COLO829 (cell line): Measurements from ENCODE around the gene TOR1AIP2.
"Not testable (repeated sequence)": the region's sequence is repeated elsewhere in the genome, so short reads cannot be mapped to it uniquely, and the experiment has no call there.

Experiments used
- DNase-seq: peaks from one replicate; pipeline ENCODE4 v3.0.0; 2012; ENCODE audit warnings: low spot score

TOR1AIP2 gene

GRCh38 chr1:179875596-179876299 is 1.9 kb downstream of the TOR1AIP2 start:
- no peak for DNase-seq

DNA sequence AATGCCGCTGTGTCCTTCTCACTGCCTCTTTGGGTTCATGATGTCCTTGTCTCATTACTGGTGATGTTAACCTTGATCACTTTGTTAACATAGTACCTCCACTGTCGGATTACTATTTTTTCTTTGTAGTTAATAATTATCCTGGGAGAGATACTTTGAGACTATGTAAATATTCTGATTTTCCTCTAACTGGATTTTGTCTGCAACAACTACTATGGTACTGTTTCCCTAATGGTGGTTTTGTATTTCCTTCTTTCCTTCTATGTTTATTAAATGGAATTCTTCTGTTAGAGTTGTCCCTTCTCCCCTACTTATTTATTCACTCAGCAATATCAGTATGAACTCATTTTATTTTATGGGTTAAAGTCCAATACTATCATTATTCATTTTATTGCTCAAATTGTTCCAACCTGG is 4.2 kb downstream of the TOR1AIP2 start:
- no peak for DNase-seq

DNA sequence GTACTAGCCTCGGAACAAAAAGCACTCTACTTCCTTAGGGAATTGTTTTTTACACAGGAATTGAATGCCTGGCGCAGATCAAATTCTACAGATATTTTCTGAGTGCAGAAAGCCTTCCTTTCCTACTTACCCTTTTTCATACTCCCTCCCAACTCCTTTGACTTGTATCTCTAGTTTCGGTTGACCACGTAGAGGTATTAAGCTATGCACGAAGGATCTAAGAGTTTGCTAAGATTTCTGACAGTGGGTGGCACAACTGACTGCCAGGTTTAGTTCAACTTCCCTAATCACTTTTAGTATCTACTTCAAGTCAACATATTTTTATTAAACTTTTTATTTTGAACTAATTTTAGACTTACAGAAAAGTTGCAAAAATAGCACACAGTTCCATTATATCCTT is 5.0 kb downstream of the TOR1AIP2 start:
- DNase-seq = no peak

- DNase-seq = no peak
These were observed 5.7 kb downstream of the TOR1AIP2 start for GRCh38 chr1:179871940-179872339.

DNA sequence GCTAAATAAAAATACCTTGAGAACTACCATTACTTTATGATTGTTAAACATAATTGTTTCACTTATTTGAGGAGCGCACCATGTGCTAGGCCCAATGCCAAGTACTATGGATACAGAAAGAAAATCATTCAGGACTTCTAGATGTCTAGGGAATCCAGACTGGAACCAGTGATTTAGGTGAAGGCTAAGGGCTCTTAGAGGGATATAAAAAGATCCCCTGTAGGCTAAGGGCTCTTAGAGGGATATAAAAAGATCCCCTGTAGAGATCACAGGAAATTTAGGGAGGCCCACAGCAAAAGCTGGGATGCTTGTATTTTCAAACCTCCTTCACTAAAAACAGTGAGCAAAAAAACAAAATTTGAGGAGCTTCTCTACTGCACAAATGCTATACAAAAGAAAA is 6.7 kb downstream of the TOR1AIP2 start:
- DNase-seq = no peak

DNA sequence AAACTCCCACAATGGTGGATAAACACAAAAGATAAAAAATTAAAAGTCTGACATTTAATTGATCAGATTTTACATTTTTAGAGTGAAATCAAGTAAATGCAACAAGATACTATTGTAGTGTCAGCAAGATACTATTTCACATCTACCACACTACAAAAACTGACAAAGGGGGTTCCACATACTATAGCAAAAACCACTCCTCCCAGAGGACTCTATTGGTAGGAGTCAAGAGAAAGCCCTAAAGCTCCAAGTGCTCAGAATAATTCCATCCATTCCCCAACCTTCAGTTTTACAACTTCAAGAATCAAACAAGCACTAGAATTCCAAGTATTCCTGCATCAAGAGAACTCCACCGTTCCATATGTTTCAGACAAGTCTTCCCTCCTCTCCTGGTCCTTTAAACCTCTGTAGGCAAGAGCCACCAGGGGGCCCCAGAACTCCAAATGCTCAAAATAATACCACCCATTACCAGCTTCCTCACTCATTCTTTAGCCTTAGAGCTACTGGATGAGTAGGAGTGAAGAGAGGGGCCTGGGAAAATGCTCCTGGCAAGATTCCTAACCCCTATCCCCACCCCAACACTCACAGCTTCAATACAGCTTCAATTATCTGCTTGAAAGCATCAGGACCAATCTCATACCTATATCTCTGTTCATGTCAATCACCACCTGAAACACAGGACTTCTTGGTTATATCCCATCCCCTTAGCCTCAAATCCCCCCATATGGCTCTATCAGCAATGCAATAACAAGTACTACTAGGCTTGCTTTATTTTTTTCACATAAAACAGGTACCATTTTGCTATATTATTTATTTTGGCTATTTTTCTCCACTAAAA is 9.9 kb downstream of the TOR1AIP2 start:
- peak; percentile 50 for DNase-seq

- DNase-seq = no peak
These were observed 11.0 kb downstream of the TOR1AIP2 start for GRCh38 chr1:179866616-179867015.

DNA sequence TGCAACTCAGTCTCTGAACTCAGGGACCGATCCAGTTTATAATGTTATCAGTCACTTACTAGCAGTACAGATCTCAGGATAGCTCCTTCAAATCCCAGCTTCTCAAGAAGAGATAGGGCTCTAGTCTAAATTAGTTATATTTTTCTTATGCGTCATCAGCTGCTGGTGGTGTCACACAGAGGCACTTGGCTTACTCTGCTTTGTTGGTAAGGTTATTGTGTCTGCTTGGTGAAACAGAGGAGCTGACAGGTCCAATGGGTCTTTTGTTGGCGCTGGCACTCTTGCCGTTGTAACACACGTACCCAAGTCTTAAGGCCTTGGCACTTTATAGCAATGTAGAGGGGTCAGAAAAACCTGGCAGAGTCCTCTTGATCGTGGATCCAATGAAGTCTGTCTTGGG is 12.2 kb downstream of the TOR1AIP2 start:
- DNase-seq = no peak

- DNase-seq = no peak
These were observed 17.0 kb downstream of the TOR1AIP2 start for GRCh38 chr1:179860652-179861051.

- DNase-seq = no peak
These were observed 20.6 kb downstream of the TOR1AIP2 start for GRCh38 chr1:179857009-179857408.

GRCh38 chr1:179856296-179856695 is 21.3 kb downstream of the TOR1AIP2 start:
- DNase-seq = no peak

DNA sequence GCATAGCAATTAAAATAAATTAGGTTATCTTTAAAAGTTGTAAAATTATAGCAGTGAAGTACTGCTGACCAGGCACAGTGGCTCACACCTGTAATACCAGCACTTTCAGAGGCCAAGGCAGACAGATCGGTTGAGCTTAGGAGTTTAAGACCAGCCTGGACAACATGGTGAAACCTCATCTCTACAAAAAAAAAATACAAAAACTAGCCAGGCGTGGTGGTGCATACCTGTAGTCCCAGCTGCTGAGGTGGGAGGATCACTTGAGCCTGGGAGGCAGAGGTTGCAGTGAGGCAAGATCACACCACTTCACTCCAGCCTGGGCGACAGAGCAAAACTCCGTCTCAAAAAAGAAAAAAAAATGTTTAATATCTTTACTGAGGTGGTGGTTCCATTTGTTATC is 21.8 kb downstream of the TOR1AIP2 start:
- not testable (repeated sequence) for DNase-seq

GRCh38 chr1:179853102-179853501 is 24.5 kb downstream of the TOR1AIP2 start:
- no peak for DNase-seq

GRCh38 chr1:179848233-179848632 is 29.4 kb downstream of the TOR1AIP2 start:
- DNase-seq = no peak

DNA sequence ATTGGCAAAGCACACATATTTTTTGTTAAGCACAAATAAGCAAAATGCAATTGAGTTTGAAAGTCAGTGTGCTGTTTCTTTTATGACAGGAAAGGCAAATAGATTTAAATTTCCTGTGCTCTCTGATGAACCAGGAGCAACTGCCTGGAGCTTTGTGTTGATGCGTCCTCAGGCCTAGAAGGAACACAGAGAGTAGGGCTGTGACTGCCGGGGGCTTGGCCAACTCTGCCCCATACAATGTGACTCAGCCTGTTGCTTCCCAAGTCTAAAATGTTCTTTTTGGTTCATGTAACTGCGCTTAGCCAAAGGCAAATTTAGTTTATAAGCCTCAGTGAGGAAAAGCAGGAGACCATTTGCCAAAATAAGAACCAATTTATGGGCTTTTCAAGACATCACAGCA is 37.5 kb downstream of the TOR1AIP2 start:
- DNase-seq = no peak

- DNase-seq = not testable (repeated sequence)
These were observed 40.7 kb downstream of the TOR1AIP2 start for GRCh38 chr1:179836686-179837445.

DNA sequence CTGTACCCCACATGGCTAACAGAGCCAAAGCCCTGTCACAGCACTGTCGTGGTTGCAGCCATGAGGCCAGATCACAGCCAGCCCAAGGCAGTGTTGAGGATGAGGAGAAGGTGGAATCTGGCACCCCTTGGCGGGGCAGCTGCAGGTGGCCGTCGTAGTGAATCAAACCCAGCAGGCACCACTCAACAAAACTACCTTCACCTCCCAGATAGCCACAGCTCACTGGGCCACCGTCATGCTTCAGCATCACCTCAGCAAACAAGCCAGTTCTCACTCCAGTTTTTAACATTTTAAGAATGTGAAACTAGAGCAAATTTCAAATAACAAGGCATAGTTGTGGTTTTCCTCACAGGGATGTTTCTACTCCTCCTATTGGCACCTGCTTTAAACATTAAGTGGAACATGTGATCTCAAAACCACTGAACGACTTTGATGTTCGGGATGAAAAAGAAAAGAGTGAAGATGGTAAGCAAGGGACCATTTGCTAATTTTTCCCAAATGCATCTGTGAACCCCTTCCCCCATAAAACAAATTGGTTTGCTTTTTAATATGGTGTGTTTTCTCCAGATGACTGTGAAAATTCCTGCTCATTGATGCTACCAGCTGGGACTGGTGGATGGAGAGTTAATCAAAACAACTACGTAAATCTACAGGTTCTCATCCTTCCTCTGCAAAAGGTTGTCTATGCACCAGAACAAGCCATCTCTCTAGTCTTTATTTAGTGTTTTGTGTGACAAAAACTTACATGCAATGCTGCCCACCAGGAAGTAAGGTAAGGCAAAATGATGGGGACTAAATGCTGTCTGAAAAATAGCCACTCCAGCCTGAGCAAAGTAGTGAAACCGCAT is 45.5 kb downstream of the TOR1AIP2 start:
- DNase-seq = no peak

DNA sequence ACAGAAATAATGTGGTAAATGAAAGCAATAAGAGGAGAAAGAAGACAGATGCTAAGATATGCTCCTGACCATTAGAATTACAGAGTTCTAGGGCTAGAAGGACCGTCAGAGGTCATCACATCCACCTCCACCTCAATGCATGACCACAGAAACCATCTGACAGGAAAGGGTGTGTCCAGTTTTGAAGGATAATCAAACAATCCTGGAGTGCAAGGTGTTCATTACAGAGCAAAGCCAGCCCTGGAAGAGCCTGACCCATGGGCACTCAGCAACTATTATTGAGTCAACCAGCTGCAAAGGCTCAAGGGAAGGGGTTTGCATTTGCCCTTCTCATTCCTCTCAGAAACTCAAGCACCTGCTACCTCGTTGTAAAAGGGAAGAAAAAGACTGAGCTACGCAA is 46.4 kb downstream of the TOR1AIP2 start:
- no peak for DNase-seq

- no peak for DNase-seq
These were observed 49.0 kb downstream of the TOR1AIP2 start for GRCh38 chr1:179828554-179829110.

DNA sequence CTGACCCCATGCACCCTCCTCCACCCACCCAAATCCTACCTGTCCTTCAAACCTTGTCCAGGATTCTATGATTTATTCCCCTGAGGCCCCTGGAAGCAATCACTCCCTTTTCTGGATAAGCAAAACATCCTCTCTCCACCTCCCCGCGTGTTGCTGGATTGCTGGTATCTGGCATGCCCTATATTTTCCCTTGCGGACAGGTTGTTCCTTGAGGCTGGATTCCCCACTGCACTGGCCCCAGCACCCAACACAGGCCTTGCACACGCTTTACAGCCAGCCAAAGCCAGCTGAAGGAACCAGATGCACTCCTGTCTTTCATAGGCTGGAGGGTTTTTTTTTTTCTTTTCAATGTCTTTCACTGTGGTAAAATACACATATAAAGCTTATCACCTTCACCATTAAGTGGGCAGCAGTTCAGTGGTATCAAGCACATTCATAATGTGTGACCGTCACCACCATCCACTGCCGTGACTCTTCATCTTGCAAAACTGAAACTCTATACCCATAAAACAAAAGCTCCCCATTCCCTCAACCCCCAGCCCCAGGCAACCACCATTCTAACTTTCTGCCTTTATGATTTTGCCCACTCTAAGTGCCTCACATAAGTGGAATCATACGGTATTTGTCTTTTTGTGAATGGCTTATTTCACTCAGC is 50.9 kb downstream of the TOR1AIP2 start:
- DNase-seq = no peak
